Spleen (tissue), 7 donors: ENCODE measurements around the gene SOWAHA.

Experiments
- CTCF ChIP-seq, 11 experiments: fragments of 200-600 bp in 7 of 11; fragments of 450-650 bp in 4 of 11; sonication (generic) in 4 of 11; IDR thresholded peaks in 8 of 11; conservative IDR thresholded peaks in 3 of 11; 1 replicate in 7 of 11; 2 replicates in 4 of 11; pipeline versions ENCODE4 v1.4.0 to v1.8.0; 2016 to 2021; ENCODE audit warnings: antibody characterized with exemption in 11 of 11, inconsistent platforms in 4 of 11, mild to moderate bottlenecking in 1 of 11
- POLR2A ChIP-seq, 3 donors: fragments of 450-650 bp; IDR thresholded peaks; one replicate each; pipeline ENCODE4 v1.5.1; 2017; ENCODE audit warnings: antibody characterized with exemption in 3 of 3, mild to moderate bottlenecking in 1 of 3
- POLR2AphosphoS5 ChIP-seq, 3 donors: sonication (generic); formaldehyde crosslinking; IDR thresholded peaks; one replicate each; pipeline ENCODE4 v1.5.1; 2017; ENCODE audit warnings: antibody characterized with exemption in 3 of 3
- donor health status: DM: no; HTN: no; CAD: no; lungs with moderate emphysema.
- donor health status: DM: no; HTN: no; CAD: no.
- donor health status: DM: no; HTN: no; CAD: no.

- TF ChIP-seq CTCF (IDR thresholded peaks at IDR 0.05 in 8 of 11, conservative IDR thresholded peaks at IDR 0.05 in 3 of 11) (no peak), POLR2A (IDR thresholded peaks at IDR 0.05) (no peak), POLR2AphosphoS5 (IDR thresholded peaks at IDR 0.05) (no peak)
These were observed 13.7 kb upstream of the SOWAHA start for GRCh38 chr5:132799392-132799791.
